ENCODE data around the gene KIF17.

GRCh38 chr1:20691872-20692271 lies 25.9 kb downstream of the KIF17 start:
- TF ChIP-seq TAF1 (IDR thresholded peaks at IDR 0.05; ENCODE audit: low read depth, low read length), result no peak
- TF ChIP-seq POLR2AphosphoS5 (IDR thresholded peaks at IDR 0.05; ENCODE audit: low read depth, low read length), result no peak
- TF ChIP-seq POLR2A (IDR thresholded peaks at IDR 0.05; ENCODE audit: control extremely low read depth in 1 of 2, low read depth in 2 of 2, low read length in 2 of 2), result no peak
- no peak for TF ChIP-seq CTCF (IDR thresholded peaks at IDR 0.05; ENCODE audit: control extremely low read depth in 1 of 3, insufficient read depth in 1 of 3, low read depth in 1 of 3, low read length in 3 of 3)
- TF ChIP-seq EZH2 (IDR thresholded peaks at IDR 0.05; ENCODE audit: low read depth, low read length, severe bottlenecking), result no peak
- TF ChIP-seq SP1 (IDR thresholded peaks at IDR 0.05; ENCODE audit: low read depth, low read length), result no peak
